ENCODE data around the gene ENAM.

Gene ENAM, protein sequence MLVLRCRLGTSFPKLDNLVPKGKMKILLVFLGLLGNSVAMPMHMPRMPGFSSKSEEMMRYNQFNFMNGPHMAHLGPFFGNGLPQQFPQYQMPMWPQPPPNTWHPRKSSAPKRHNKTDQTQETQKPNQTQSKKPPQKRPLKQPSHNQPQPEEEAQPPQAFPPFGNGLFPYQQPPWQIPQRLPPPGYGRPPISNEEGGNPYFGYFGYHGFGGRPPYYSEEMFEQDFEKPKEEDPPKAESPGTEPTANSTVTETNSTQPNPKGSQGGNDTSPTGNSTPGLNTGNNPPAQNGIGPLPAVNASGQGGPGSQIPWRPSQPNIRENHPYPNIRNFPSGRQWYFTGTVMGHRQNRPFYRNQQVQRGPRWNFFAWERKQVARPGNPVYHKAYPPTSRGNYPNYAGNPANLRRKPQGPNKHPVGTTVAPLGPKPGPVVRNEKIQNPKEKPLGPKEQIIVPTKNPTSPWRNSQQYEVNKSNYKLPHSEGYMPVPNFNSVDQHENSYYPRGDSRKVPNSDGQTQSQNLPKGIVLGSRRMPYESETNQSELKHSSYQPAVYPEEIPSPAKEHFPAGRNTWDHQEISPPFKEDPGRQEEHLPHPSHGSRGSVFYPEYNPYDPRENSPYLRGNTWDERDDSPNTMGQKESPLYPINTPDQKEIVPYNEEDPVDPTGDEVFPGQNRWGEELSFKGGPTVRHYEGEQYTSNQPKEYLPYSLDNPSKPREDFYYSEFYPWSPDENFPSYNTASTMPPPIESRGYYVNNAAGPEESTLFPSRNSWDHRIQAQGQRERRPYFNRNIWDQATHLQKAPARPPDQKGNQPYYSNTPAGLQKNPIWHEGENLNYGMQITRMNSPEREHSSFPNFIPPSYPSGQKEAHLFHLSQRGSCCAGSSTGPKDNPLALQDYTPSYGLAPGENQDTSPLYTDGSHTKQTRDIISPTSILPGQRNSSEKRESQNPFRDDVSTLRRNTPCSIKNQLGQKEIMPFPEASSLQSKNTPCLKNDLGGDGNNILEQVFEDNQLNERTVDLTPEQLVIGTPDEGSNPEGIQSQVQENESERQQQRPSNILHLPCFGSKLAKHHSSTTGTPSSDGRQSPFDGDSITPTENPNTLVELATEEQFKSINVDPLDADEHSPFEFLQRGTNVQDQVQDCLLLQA

DNA sequence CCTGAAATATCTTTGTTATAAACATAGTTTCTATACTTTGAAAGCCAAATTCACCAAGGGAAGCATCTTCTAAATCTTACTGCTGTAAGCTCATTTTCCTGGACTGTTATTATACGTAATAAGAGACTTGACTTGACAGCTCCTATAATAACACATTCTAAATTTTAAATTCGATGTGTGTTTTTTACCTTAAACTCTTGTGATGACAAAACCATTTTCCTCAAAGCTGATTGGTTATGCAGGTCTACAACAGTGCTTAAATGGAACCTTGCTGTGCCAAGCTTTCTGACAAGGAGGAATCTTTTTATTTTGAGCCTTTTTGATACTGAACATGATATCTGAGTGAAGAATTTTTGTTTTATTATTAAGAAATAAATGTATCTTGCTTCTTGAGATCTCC lies at the start of gene ENAM:
TSS of gene ENAM (plus strand) at position 301 of the 400 bp plus-strand sequence. CDS start 757 bp downstream, outside the sequence.
- Histone ChIP-seq H3K4me3 (ENCODE audit: low read length) (0 out of 2 replicates have a peak within 1 kb of the TSS, but pooled peaks have one; percentile 3), H4K20me1 (ENCODE audit: control insufficient read depth, insufficient read depth, low read depth, low read length) (no peaks in the 10 kb centered on the region), H3K79me2 (ENCODE audit: control insufficient read depth, low read length) (no peaks in the 10 kb centered on the region), H3K4me1 (ENCODE audit: control insufficient read depth, low read length) (peaks cover 28% of the 10 kb centered on the region), H3F3A (ENCODE audit: control insufficient read depth, insufficient read depth) (0 out of 2 replicates have a peak, but pooled peaks cover 8% of the 10 kb centered on the region), H3K4me2 (ENCODE audit: low read length) (peak within 1 kb of the TSS; percentile 36), H3K9me2 (replicated peaks; ENCODE audit: control insufficient read depth, low read length) (no peaks in the 10 kb centered on the region), H3K36me3 (ENCODE audit: control insufficient read depth, low read length) (no peaks in the 10 kb centered on the region), H3K27ac (ENCODE audit: low read depth, low read length) (no peak within 1 kb of the TSS), H3K27me3 (ENCODE audit: control insufficient read depth, low read length) (no peaks in the 10 kb centered on the region), H3K9me3 (ENCODE audit: control insufficient read depth, insufficient read depth, low read length) (no peaks in the 10 kb centered on the region)
- TF ChIP-seq EZH2phosphoT487 (IDR thresholded peaks at IDR 0.05; ENCODE audit: borderline replicate concordance, low read length), result no peak
- TF ChIP-seq, protein P1, sequence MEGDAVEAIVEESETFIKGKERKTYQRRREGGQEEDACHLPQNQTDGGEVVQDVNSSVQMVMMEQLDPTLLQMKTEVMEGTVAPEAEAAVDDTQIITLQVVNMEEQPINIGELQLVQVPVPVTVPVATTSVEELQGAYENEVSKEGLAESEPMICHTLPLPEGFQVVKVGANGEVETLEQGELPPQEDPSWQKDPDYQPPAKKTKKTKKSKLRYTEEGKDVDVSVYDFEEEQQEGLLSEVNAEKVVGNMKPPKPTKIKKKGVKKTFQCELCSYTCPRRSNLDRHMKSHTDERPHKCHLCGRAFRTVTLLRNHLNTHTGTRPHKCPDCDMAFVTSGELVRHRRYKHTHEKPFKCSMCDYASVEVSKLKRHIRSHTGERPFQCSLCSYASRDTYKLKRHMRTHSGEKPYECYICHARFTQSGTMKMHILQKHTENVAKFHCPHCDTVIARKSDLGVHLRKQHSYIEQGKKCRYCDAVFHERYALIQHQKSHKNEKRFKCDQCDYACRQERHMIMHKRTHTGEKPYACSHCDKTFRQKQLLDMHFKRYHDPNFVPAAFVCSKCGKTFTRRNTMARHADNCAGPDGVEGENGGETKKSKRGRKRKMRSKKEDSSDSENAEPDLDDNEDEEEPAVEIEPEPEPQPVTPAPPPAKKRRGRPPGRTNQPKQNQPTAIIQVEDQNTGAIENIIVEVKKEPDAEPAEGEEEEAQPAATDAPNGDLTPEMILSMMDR (IDR thresholded peaks at IDR 0.05; ENCODE audit: low read depth, low read length, poor library complexity, severe bottlenecking), result no peak

DNA sequence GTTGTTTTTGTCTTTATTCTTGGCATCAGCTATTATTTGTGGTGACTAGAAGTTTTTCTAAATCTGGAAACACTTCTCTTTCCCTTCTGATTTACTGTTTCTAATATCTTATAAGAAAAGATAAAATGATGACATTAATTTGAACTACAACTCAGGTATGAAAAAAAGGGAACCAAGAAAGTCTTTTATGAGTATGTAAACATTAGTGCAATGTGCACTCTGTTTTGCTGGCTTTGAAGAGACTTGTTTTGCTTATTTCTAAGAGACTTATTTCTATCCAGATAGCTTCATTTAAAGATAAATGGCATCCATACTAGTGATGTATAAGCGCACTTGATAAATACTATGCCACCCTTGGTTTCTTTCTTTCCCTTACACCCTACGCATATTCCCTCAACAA lies 46.6 kb upstream of the ENAM start:
- Histone ChIP-seq H3K4me2 (ENCODE audit: low read length) (no peak overlapping the region), H3K9me2 (replicated peaks; ENCODE audit: control insufficient read depth, low read length) (no peaks in the 10 kb centered on the region; the same call in 1 of the 2 replicates), H3K4me1 (ENCODE audit: control insufficient read depth, low read length) (no peaks in the 10 kb centered on the region), H4K20me1 (ENCODE audit: control insufficient read depth, insufficient read depth, low read depth, low read length) (no peaks in the 10 kb centered on the region), H3F3A (ENCODE audit: control insufficient read depth, insufficient read depth) (no peaks in the 10 kb centered on the region), H3K27ac (ENCODE audit: low read depth, low read length) (no peak overlapping the region), H3K4me3 (ENCODE audit: low read length) (no peak overlapping the region), H3K9me3 (ENCODE audit: control insufficient read depth, insufficient read depth, low read length) (no peaks in the 10 kb centered on the region), H3K27me3 (ENCODE audit: control insufficient read depth, low read length) (no peaks in the 10 kb centered on the region), H3K36me3 (ENCODE audit: control insufficient read depth, low read length) (no peaks in the 10 kb centered on the region), H3K79me2 (ENCODE audit: control insufficient read depth, low read length) (no peaks in the 10 kb centered on the region)
- TF ChIP-seq, protein P1 (IDR thresholded peaks at IDR 0.05; ENCODE audit: low read depth, low read length, poor library complexity, severe bottlenecking), result no peak
- no peak for TF ChIP-seq EZH2phosphoT487 (IDR thresholded peaks at IDR 0.05; ENCODE audit: borderline replicate concordance, low read length)

DNA sequence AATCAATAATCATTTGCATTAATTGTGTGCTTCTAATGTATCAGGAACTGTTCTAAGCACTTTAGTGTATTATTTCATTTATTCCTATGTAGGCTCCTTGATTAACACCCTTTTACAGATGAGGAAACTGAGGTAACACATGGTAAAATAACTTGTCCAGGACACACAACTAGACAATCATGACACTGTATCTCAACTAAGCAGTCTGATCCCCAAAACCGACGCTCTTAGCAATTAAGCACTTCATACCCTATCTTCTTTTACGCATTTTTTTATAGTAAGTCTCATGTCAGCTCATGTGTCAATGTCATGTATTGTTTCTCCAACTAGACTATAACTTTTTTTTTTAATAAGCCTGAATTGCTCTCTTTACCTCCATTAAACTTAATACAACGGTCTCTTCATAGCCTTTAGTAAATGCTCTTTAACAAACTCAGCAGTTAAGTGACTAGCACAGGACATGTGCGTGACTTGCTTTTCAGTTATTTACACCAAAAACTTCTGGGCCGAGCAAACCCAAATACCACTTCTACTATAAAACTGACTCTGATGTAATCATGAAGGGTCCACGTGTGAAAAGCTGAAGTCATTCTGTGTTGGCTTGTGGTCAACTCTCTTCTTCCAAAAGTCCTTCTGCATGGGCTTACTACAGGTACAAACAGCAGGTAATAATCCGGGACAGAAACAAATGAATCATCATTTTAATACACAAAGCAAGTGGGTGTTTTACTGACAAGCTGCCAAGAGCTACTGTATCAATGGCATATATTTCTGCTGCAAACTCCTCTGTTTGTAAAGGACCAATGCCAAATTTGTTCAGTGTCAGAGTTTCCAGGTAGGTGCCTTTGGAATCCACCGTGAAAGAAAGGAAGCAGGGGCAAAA lies 44.4 kb upstream of the ENAM start:
- Histone ChIP-seq H3K27me3 (ENCODE audit: control insufficient read depth, low read length) (no peaks in the 10 kb centered on the region), H3K27ac (ENCODE audit: low read depth, low read length) (no peak overlapping the region), H3K9me2 (replicated peaks; ENCODE audit: control insufficient read depth, low read length) (no peaks in the 10 kb centered on the region; the same call in 1 of the 2 replicates), H3K4me1 (ENCODE audit: control insufficient read depth, low read length) (no peaks in the 10 kb centered on the region), H3K36me3 (ENCODE audit: control insufficient read depth, low read length) (no peaks in the 10 kb centered on the region), H3K4me2 (ENCODE audit: low read length) (no peak overlapping the region), H3F3A (ENCODE audit: control insufficient read depth, insufficient read depth) (no peaks in the 10 kb centered on the region), H3K79me2 (ENCODE audit: control insufficient read depth, low read length) (no peaks in the 10 kb centered on the region), H3K9me3 (ENCODE audit: control insufficient read depth, insufficient read depth, low read length) (no peaks in the 10 kb centered on the region), H3K4me3 (ENCODE audit: low read length) (no peak overlapping the region), H4K20me1 (ENCODE audit: control insufficient read depth, insufficient read depth, low read depth, low read length) (no peaks in the 10 kb centered on the region)
- TF ChIP-seq, protein P1 (IDR thresholded peaks at IDR 0.05; ENCODE audit: low read depth, low read length, poor library complexity, severe bottlenecking), result no peak
- TF ChIP-seq EZH2phosphoT487 (IDR thresholded peaks at IDR 0.05; ENCODE audit: borderline replicate concordance, low read length), result no peak

All from DOHH2 (cell line).